ENCODE data around the gene JAG1.

JAG1 gene

DNA sequence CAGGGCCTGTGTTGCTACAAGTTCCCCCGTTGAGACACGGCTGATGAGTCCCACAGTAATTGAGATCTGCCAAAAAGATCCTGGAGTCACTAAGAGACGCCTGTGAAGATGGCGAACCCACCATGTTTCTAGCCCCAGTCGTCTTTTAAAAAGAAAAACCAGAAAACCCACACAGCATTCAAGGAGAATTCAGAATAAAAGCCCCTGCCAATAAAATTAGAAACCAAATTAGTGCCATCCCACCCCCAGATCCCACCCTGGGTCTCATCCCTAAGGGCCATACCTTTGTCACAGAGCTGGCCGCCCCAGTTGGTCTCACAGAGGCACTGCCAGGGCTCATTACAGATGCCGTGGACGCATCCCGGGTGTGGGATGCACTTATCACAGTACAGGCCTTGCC is 21.6 kb downstream of the JAG1 start:
- no peak for DNase-seq

DNA sequence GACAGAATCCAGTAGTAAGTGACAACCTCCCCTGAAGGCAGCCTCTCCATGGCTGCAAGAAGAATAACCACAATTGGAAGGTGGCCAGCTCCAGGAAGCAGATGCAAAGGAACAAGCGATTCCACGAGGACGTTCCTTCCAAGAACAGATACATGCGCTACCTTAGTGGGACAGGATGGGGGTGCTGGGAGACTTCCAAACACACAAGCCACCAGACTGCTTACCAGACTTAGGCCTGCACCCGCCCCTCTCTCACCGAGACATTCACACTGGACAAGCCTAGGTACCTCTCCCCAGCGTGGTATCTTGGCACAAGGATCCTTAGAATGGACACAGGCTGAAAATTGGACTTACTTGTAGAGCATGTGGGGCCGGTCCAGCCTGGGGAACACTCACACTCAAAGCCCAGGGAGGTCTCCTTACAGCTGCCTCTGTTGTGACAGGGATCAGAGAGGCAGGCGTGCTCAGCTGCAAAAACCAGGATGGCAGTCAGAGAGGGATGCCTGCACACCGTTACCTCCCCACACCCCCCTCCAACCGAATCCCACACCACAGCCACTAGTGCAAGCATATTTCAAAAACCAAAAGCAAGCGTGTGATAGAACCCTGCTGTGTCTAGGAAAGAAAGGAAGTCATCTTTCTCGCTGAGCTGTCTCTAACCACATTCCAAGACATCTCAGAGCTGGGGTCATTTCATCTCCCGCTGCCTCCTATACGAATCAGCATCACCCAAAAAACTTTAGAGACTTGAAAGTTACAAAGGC is 22.4 kb downstream of the JAG1 start:
- DNase-seq, result no peak

DNA sequence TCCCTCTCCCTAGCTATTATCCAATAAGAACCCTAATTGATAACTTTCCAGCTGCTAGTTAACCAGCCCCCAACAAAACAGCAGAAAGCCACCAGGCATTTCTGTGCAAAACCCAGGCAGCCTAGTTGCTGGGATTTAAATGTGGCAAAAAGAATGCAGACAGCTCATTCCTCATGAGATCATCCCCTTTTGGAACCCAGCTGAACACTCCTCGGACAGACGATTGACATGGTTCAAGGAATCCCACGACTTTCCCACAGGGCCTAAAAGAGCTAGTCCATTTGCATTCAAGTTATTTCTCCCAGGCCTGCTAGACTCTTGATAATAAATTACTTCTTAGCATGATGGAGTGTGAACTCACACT is 24.0 kb downstream of the JAG1 start:
- no peak for DNase-seq

DNA sequence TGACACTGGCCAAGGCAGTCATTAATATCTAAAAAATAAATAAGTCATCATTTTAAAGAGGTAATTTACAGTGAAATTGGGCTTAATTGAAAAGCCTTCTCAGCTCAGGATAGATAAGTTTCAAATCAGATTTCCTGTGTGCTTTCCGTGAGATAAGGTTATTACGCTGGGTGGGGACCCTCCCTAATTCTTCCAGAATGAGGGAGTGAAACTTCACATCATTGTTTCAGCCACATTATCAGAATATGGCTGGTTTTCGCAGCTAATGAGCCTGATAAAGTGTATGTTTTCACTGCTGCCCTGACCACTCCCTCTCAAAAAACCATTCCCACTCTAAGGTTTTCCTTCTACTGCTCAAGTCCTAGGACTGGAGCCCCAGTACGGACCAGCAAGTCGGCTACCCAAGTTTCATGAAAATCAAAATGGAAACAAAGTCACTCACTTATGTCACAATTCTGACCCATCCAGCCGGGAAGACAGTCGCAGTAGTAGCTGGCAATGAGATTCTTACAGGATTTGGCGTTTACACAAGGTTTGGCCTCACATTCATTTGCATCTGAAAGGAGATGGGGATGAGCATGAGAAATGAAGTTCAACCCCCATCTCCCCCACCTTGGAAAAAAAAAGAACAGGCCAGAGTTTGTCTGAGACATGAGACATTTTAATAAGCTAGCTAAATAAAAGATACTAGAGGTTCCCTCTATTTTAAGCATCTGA is 24.6 kb downstream of the JAG1 start:
- DNase-seq, result no peak

DNA sequence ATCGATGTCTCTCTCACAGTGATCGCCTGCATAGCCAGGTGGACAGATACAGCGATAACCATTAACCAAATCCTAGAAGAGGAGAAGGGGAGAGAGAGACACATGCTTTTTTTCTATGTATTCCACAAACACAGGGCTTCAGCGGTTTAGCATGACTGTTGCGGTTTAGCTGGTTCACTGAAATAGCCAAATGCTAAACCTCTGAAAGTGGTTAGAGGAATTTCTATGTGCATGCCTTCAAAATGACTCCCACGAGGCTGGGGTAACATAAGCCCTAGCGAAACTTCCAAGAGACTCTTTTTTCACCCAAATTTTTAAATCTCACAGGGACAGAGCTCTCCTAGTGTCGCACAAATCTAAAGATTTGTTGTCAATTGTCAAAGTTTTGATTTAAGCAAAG is 25.1 kb downstream of the JAG1 start:
- no peak for DNase-seq

DNA sequence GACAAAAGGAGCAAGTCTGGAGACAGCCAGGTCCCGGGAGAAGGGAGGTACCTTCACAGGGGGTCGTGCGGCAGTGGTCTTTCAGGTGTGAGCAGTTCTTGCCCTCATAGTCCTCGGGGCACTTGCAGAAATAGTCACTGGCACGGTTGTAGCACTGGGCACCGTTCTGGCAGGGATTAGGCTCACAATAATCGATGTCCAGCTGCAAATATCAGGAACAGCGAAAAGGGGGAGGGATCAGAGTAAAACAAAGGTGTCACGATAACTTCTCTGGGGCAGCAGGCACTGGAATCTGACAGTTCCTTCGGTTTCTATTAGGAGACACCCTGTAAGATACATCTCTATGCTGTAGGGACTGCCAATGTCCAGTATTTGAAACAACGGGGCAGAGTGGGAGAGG is 25.9 kb downstream of the JAG1 start:
- no peak for DNase-seq

DNA sequence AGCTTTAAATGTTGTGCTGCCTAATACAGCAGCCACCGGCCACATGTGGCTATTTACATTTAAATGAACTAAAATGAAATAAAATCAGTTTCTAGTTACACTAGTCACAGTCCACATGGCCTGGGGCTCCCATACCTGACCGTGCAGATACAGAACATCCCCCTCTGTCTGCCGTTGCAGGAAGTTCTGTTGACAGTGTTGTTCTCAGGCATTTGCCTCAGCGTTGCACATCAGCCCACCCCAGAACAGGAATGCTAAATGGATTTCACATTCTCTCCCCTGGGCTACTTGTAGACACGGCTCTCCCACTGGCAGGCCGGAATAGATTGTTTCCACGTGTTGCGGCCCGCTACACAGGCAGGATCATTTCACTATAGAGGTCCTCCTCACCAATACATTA is 26.3 kb downstream of the JAG1 start:
- peak in 1 of 5 donors; percentile 3 for DNase-seq

DNA sequence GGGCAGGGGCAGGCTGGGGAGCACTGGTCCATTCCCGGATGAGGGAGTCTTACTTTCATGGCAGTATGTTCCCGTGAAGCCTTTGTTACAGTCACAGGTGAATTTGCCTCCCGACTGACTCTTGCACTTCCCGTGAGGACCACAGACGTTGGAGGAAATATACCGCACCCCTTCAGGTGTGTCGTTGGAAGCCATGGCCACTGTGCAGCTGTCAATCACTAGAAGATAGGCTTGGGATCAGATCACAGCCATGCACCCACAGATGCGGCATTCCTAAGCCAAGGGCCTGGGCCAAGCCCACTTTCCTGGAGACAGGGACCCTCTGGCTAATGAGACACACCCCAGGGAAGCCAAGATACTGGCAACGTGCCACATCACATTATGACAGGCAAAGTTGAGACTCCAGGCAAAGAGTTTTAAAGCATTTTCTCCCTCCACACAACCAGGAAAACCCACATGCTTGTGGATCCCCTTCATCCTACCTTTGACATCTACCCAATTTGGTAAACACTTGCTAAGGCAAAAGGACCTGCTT is 26.8 kb downstream of the JAG1 start:
- no peak for DNase-seq

DNA sequence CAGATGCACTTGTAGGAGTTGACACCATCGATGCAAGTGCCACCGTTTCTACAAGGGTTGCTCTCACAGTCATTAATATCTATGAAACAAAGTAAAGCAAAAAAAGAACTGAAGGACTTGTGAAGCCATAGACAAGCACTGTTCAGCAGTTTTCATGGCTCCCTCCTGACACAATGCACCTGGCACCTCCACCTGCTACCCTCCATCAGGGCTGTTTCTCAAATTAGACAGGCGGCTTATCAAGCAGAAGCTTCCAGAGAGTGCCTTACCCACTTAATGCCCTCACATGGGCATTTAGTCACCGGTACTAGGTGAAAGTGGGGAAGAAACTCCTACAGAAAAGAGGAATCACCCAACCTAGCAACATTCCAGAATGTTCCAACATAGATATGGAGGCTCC is 27.8 kb downstream of the JAG1 start:
- no peak for DNase-seq

DNA sequence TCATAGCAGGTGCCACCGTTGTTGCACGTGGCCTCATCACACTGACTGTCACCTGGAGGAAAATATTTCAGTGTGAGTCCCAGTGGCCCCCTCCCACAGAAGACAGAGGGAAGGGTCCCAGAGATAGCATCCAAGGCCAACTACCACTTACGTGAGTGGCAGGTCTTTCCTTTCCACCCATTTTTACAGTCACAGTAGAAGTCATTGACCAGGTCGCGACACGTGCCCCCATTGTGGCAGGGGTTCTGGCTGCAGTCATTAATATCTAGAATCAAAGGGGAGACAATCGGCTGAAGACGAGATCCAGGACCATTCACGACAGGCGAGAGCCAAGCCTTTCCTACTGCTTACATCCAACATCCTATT is 28.6 kb downstream of the JAG1 start:
- DNase-seq, result no peak

DNA sequence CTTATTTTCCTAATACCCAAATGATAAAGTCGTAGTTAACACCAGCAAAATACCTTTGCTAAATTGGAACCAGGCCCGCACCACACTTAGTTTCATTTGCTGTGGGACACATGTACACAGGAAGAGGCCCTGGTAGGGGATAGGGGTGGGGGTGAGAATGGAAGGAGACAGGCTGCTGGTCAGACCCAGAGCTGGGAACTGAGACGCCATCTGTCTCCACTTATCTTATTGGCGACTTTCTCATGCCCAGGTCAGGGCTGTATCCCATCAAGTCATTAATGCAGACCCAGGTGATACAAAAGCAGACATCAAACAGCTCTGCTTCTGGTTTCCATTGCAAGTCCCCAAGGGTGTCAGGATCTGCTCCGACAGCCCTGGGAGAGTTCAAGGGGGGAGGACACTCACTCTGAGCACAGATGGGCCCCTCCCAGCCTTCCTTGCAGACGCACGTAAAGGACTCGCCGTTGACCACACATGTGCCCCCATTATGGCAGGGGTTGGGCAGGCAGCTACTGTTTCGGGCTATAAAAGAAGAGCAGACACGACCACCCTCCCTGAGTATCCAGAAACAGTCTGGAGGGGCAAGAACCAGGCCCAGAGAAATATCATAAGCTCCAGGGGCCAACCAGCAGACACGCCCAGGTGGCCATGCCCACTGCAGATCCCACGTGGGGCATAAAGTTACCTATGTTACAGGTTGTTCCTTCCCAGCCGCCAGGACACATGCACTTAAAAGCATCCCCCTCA is 29.2 kb downstream of the JAG1 start:
- no peak for DNase-seq

DNA sequence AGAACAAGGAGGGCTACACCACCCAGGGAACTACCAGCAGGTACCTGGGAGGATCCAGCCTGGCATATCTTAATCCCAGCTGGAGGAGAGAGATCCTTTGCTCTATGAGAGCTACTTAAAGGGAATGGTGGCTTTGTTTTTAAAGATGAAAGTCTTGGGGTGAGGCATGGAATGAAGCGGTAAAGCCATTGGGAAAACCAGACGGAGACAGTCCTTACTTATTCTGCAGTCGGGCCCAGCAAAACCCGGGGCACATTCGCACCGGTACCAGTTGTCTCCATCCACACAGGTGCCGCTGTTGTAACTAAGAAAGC is 30.3 kb downstream of the JAG1 start:
- DNase-seq, result no peak

DNA sequence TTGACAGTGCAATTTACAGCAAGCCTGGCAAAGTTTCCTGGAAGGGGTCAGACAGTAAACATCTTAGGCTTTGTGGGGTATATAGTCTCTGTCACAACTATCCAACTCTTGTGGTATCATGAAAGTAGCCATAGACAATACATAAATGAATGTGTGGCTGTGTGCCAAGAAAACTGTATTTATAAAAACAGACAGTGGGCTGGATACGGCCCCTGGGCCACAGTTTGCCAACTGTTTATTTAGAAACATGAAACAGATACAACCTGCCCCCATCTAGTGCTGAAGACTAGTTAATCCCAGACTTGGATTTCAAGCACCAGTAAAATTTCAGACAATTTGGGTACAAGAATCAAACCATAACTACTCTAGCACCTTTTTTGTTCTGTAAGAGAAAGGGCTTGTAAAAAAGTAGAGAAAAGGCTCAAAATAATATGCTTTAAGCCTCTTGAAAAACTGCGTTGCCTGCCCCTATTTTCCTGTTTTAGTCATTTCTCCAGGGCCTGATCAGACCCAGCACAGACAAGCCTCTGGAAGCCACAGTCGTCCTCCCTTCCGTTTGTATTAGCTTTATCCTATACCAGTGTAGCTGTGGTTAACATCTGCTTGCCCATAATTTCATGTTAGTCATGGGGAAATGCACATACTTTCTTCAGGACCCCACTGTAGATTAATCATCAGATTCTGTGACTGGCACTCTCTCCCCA is 30.8 kb downstream of the JAG1 start:
- no peak for DNase-seq

DNA sequence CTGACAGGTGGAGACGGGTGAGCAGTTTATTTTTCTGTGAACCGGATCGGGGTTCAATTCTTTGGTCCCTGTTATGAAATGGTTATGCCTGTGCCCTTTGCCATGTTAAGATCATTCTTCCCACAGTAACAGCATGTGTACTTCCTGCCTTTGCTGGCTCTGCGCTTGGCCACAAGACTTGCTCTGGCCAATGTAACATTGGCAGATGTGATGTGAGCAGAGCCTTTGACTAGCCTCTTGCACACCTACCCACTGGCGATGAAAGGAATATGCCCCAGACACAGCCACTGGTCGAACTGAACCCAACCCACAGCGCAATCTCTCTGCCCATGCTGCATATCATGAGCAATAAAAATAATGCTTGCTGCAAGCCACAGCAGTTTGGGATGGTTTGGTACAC is 31.9 kb downstream of the JAG1 start:
- no peak for DNase-seq

DNA sequence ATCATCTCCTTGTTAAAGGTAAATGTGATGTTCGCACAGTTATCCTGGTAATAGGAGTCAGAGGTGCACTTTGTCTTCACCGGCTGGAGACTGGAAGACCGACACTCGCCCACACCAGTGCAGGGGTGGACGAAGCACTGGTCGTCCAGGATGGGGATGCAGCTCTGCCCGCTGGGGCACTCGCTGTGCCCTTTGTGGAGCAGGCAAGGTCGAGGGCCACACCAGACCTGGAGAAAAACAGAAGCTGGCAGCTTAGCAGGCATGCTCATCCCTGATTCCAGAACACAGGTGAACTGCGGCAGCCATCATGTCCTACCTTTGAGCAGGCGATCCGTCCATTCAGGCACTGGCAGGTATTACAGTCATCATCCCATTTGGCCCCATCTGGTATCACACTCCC is 32.3 kb downstream of the JAG1 start:
- no peak for DNase-seq

DNA sequence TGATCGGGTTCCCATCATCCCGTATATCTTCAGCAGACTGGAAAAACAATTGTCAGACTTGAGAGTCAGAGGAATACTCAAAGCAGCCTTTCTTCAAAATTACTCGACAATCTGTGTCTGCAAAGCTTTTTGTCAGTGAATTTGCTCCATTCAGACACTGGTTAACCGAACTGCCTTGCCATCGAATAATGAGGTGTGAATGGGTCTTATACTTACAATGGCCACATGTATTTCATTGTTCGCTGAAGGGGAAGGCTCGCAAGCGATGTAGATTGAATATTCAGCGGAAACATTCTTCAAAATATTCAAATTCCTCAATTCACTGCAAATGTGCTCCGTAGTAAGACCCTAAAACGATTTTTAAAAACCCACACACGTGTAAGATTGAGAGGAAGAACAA is 32.9 kb downstream of the JAG1 start:
- DNase-seq, result no peak

DNA sequence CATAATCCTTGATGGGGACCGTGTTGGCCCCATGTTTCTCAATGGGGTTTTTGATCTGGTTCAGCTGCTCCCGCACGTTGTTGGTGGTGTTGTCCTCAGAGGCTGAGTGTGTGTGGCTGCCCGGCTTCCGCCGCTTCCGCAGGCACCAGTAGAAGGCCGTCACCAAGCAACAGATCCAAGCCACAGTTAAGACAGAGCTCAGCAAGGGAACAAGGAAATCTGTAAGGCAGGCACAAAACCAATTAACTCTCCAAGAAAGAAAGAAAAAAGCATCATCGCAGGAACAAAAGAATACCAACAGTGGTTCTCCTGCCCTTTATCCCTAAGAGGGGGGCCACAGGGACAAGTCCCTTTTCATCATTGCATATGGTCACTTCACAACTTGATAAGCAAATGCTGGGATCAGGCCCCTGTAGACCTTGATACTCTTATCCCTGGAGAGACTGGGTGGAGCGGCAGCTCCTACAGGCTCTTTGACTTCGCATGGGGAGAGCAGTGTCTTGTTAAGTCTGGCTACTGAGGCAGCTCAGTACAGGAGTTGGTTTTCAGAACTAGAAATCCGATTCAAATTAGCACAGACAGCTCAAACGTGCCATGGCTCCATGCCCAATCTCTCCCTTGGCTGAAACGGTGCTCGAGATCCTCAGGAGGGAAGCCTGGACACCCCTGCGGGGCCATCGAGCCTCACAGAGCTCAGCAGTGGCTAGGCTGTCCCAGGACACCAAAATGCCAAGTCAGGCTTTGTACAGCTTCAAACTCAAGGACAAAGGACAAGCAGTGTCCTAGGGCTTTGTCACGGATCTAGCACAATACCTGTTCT is 33.9 kb downstream of the JAG1 start:
- no peak for DNase-seq

DNA sequence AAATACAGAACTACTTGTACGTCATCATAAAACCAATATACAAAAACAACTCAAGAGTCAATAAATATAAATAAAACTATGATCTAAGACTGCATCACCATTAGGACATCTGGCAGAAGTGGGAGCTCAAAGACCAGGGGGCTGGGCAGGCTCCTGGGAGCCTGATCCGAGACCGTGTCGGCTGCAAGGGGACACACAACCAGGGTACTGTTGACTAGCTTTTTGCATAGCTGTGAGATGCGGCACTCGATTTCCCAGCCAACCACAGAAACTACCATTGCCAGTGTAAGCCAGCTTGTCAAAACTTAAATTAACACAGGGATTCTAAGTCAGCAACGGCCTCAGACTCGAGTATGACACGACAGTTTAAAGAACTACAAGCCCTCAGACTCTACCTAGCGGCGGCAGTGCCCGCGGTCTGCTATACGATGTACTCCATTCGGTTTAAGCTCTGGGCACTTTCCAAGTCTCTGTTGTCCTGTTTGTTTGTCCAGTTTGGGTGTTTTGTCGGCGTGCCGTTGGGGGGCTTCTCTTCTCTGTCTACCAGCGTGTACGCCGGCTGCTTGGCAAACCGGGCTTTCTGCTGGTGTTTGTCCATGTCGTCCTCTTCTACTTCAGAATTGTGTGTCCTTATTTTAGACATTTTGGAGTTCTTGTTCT is 34.6 kb downstream of the JAG1 start:
- DNase-seq, result no peak

DNA sequence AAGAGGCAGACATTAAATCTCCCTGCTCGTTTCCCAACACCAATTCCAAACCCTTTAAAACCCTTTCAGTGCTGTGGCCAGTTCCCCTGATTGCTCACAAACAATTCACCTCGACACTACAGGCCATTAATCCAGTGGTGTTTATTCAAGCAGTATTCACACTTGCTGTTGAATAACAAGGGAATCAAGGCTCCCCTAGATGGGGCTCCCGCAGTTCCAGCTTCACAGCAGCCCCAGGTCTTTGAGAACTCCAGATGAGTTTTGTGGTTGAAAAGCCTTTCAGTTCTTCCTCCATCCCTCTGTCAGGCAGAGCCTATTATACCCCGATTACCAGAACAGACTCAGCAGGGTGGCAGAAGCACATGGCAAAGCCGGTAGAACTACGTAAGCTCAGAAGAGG is 36.2 kb downstream of the JAG1 start:
- DNase-seq, result no peak

DNA sequence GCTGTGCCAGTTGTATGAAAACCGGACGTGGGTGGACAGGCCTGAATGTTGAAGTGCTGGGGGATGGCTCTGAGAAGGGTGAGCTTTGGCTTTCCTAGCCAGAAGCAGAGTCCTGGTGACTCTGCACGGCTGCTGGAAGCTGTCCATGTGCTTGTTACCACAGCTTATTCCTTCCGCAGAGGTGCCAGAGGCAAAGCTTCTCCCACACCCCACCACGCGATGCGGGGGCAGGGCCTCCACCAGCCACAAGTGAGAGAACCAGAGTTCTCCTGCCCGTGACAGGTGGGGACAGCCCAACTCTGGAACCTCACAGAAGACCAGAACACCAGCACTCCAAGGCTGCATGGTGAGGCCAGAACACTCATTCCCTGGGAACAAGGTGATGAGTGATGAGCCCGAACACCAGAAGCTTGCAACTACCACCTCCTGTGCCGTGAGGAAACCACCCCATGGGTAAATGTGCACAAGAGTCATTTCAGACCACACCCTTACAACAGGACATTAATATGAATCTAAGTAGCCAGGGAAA is 36.7 kb downstream of the JAG1 start:
- no peak for DNase-seq

DNA sequence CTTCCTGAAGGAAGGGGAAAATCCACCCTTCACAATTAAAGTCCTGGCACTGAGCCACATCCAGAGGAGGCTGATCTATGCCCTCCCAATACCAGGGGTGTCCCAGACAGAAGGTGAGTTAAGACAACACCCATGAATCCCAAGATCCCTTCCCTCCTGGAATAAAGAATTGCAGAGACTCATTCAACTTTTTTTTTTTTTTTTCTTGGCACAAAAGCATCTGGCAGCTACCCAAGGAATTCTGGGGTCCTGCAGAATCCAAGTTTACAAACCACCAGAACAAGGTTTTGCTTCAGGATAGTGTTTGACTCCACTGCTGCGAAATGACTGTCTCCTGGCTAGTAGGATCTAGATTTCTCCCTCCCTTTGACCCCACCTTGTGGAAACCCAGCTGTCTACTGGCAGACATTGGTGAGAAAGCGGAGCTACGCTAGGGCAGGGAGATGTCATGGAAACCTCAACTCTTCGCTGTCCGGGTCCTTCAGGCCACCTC is 37.4 kb downstream of the JAG1 start:
- no peak for DNase-seq
